ENCODE results near the gene GPBAR1. TPM values are rescaled to one million over a fixed set of nuclear protein-coding genes. Genes with fewer than 3 reads are reported as not detected.

The GPBAR1 gene, protein sequence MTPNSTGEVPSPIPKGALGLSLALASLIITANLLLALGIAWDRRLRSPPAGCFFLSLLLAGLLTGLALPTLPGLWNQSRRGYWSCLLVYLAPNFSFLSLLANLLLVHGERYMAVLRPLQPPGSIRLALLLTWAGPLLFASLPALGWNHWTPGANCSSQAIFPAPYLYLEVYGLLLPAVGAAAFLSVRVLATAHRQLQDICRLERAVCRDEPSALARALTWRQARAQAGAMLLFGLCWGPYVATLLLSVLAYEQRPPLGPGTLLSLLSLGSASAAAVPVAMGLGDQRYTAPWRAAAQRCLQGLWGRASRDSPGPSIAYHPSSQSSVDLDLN
- 0.17 TPM in 1 of 2 replicates, not detected in the other for total RNA-seq

DNA sequence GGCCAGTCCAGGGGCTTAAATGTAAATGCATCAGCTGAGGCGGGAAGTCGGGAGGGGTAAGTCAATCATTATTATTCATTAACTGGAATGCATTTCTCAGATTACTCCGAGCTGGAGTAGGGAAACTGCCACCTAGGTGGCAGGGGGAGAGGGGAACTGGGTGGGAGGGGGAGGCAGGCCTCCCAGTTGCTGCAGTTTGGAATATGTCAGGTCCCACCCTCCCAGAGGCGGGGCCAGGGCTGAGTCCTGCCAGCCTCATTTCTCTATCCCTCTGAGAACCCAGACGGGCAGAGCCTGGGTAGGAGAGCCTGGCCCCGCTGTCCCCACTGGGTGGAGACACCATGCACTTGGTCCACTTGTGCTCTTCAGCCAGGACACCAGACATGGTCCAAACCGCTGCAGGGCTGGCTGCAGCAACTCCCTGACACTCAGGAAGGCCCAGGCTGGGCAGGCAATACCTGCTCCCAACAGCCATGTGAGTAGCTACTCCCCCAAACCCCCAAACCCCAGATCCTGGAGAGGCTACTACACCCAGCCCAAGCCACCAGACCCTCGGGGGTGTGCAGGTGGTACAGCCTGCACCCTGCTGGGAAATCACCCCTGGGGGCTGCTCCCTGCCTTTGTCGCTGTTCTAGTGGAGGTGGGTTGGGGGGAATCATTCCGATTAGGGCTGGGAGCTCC, at the start of gene GPBAR1:
Gene GPBAR1 (plus strand): TSS at position 274 of the 681 bp plus-strand sequence. CDS start 1,710 bp downstream, outside the sequence.

DNA sequence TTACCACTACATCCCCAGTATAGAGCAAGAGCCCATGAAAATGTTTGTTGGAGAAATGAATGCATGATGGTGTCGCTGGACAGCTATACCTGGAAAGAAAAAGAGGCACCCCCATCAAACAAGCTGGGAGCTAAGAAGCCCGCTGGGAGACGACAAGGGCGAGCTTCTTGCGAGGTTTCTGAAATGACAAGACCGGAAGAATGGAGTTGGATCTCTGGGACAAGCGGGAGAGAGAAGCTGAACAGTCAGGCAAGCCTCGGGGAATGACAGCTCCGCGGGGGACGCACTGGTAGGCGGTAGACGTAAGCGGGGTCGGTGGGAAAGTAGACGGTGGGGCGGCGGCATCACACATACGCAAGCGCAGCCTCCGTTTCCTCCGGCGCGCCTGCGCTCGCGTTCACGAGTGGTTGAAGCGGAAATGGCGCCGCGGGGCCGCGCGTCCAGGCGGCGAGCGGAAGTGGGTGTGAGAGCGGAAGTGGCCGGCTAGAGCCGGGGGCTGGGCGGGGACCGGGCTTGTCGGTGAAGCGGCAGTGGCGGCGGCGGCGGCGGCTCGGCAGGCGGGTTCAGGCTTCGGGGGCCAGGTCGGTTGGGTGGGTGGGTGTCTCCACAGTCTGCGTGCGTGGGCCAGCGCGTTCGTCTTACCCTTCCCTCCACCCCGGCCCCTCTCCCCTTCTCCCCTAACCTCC, 44.0 kb upstream of the GPBAR1 start, which contains the start of gene ARPC2:
Gene ARPC2 (plus strand): TSS at position 516 of the 686 bp plus-strand sequence. CDS start 282 bp downstream, outside the sequence.

DNA sequence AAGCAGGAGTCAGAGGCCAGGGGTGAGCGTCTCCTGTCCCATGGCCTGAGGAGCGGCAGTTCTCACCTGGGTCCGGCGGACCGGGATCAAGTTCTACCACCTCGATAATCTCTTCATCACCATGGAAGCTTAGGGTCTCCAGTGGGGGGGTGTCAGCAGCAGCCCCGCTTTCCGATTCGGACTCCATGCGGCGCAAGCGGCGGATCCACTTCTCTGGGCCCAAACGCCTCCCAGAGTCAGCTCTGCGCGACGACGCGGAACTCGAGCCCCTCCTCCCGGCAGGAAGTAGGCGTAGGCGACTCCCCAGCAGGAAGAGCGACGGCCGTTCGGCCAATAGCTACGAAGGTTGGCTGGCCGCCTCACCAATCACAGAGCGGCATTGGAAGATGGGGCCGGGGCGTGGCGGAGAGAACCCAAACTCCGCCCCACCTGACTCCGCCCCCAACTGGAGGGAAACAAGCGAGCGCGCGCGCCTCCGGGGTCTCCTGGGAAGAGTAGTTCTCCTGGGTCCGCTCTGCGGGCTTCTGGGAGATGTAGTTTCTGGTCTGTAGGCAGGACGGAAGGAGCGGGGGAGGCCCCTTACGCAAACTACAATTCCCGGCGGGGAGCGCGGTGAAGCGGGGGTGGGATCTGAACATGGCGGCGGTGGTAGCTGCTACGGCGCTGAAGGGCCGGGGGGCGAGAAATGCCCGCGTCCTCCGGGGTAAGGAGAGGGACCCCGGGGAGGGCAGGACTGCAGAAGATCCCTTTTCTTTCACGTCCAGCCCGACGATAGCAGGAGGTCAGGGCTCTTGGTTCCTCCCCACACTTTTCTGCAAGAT, 9.3 kb downstream of the GPBAR1 start, which contains the start of the genes AAMP and PNKD:
Gene AAMP (minus strand): TSS at position 238 of the 821 bp plus-strand sequence. CDS start 51 bp downstream, at position 187.
Gene PNKD (plus strand): TSS at position 620 of the 821 bp plus-strand sequence. CDS start 17 bp downstream, at position 637.

DNA sequence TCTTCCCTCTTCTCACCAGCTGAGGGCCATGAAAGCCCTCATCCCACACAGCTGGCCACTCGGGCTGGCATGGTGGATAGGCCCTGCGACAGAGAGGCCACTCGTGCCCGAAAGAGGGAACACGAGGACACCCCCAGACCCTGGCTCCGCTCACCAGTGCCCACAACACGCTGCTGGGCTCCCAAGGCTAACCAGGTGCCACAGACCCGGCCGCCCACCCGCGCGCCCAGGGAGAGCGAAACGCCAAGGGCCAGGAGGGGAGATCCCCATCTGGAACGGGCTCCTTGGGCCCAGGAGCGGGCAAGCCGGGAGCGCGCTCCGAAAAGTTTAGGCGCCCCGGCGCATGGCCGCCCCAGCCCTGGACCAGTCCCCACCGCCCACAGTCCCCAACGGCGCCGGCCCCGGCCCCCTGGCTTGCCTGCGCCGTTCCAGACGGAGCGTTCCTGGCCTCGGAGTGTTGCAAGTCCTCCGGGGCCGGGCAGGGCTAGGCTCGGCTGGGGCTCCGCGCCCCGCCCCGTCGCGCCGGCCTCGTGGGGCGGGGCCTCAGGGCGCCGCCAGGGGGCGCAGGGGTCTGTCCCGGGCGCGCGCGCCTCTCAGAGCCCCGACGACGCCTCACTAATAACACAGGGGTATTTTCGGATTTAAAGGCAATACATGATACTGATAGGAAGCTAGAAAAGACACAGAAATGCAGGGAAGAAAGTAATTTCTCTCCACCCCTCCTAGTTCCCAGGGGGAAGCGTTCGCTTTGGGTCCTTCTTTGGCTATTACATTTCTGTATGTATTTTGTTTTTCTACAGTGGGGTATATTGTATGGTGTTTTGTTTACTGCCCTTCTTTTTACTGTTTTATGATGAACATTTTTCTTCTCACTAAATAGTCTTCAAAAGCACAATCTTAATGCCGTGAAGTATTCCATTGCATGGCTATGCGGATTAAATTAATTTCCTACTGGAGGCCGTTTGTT, 31.5 kb downstream of the GPBAR1 start, which contains the start of gene TMBIM1:
Gene TMBIM1 (minus strand): TSS at position 456 of the 967 bp plus-strand sequence. CDS start 10,362 bp downstream, outside the sequence.

Other genes starting within 250 kb of the GPBAR1 start
- gene RUFY4, start 191.8 kb upstream of the GPBAR1 start, total RNA-seq, result not detected in 2 replicates
- gene CXCR2, start 135.0 kb upstream of the GPBAR1 start, total RNA-seq, result not detected in 2 replicates
- gene CXCR1, start 94.1 kb upstream of the GPBAR1 start, total RNA-seq, result not detected in 2 replicates
- gene ARPC2, start 43.8 kb upstream of the GPBAR1 start, total RNA-seq, result 290 and 337 TPM in 2 replicates
- 105 and 126 TPM in 2 replicates for gene AAMP, start 9.1 kb downstream of the GPBAR1 start, total RNA-seq
- gene PNKD, start 9.5 kb downstream of the GPBAR1 start, total RNA-seq, result 64.2 and 67.2 TPM in 2 replicates
- gene TMBIM1, start 31.5 kb downstream of the GPBAR1 start, total RNA-seq, result 135 and 139 TPM in 2 replicates
- not detected in 2 replicates for gene CATIP, start 95.8 kb downstream of the GPBAR1 start, total RNA-seq
- gene SLC11A1, start 121.3 kb downstream of the GPBAR1 start, total RNA-seq, result under 0.01 and 0.30 TPM in 2 replicates
- gene CTDSP1, start 138.9 kb downstream of the GPBAR1 start, total RNA-seq, result 64.7 and 70.5 TPM in 2 replicates
- gene VIL1, start 158.1 kb downstream of the GPBAR1 start, total RNA-seq, result not detected in 2 replicates

Measured in bronchus fibroblast of lung (primary cell).